Heart left ventricle (tissue), 16 donors: ENCODE measurements around the gene RNU7-1. TPM values are rescaled to one million over a fixed set of nuclear protein-coding genes. Genes with fewer than 3 reads are reported as not detected.
A peak's percentile ranks its signal among the peaks of the same experiment; 100 is the strongest.

Experiments used
- ATAC-seq, 4 donors: fragments of 200-7000 bp; cut with Tn5 transposase; one replicate each; pipeline ENCODE4 v1.9.1; 2020 to 2022; ENCODE audit warnings: moderate library complexity in 4 of 4, mild to moderate bottlenecking in 3 of 4, moderate number of reproducible peaks in 1 of 4
- DNase-seq, 5 donors: peaks; one replicate each; pipeline ENCODE4 v3.0.0-alpha.2; 2020
- H3K27ac ChIP-seq, 12 donors: fragments of 200-600 bp; sonication (generic) in 4 of 12; one replicate each; pipeline versions ENCODE4 v1.5.0 to v1.8.0; 2016 to 2022; ENCODE audit warnings: mild to moderate bottlenecking in 2 of 12
- H3K27me3 ChIP-seq, 9 donors: fragments of 200-600 bp; sonication (generic) in 2 of 9; one replicate each; pipeline versions ENCODE4 v1.5.1 to v1.8.0; 2016 to 2022; ENCODE audit warnings: mild to moderate bottlenecking in 3 of 9
- H3K36me3 ChIP-seq, 9 donors: fragments of 200-600 bp; sonication (generic) in 2 of 9; one replicate each; pipeline versions ENCODE4 v1.5.0 to v1.8.0; 2018 to 2022; ENCODE audit warnings: mild to moderate bottlenecking in 2 of 9
- H3K4me1 ChIP-seq, 12 donors: fragments of 200-600 bp; sonication (generic) in 4 of 12; one replicate each; pipeline versions ENCODE4 v1.5.0 to v1.8.0; 2016 to 2022; ENCODE audit warnings: mild to moderate bottlenecking in 3 of 12
- H3K4me3 ChIP-seq, 12 donors: fragments of 200-600 bp; sonication (generic) in 4 of 12; one replicate each; pipeline versions ENCODE4 v1.5.0 to v1.8.0; 2017 to 2022; ENCODE audit warnings: mild to moderate bottlenecking in 9 of 12, moderate library complexity in 4 of 12
- H3K9me3 ChIP-seq, 12 donors: fragments of 200-600 bp; sonication (generic) in 4 of 12; one replicate each; pipeline versions ENCODE4 v1.5.0 to v1.8.0; 2016 to 2022; ENCODE audit warnings: mild to moderate bottlenecking in 1 of 12
- CTCF ChIP-seq, 12 donors: fragments of 200-600 bp; sonication (generic) in 4 of 12; IDR thresholded peaks; one replicate each; pipeline versions ENCODE4 v1.5.0 to v1.8.0; 2018 to 2022; ENCODE audit warnings: antibody characterized with exemption in 12 of 12, mild to moderate bottlenecking in 5 of 12
- POLR2A ChIP-seq, 2 donors: fragments of 450-650 bp; IDR thresholded peaks; one replicate each; pipeline ENCODE4 v1.6.1; 2017; ENCODE audit warnings: antibody characterized with exemption in 2 of 2, mild to moderate bottlenecking in 2 of 2, moderate library complexity in 2 of 2
- WGBS, 4 donors: extraction: QIAGEN DNeasy Blood & Tissue Kit in 2 of 4; methylation state at CpG; one replicate each; pipeline versions ENCODE4 v1.1.5 to v1.1.7; 2013 to 2018; 5-methylcytosine and 5-hydroxymethylcytosine counted together
- intact Hi-C, 10 donors: fragments of 100-400 bp; cut with DNase I; formaldehyde crosslinking; loops; one replicate each; pipeline versions ENCODE4 v1.11.1 to v1.14.2; 2022
- polyA plus RNA-seq, 2 donors: library from polyadenylated mRNA; stranded (reverse); fragments of 200-250 nt; gene quantifications; one replicate each; pipeline ENCODE4 v1.2.3, GENCODE V29; 2013
- total RNA-seq, 9 donors: library from RNA; depleted of rRNA in 2 of 9; stranded (reverse); fragments of >200 nt in 2 of 9; fragmentation: NEBNext Ultra II Directional in 3 of 9; extraction: Animal tissue kit (Norgen Biotek cat#: 25700) in 3 of 9; gene quantifications; one replicate each; pipeline versions ENCODE4 v1.1.0 to v1.2.4, GENCODE V29; 2016 to 2023
- donor health status: ischemic (EF 13 %, LVEDD 7.1; RV severe dilation, severe dysfunction).
- donor health status: healthy with polysubstance abuse.
- donor health status: DM: no; HTN: yes; CAD: no.
- donor health status: DM: no; HTN: no; CAD: no.
- donor health status: ischemic (EF 25% LVEDD 6.9; RV normal size, moderate dysfunction).
- donor health status: ischemic (EF 25% LVEDD 5.7; RV mildly dilated, moderate dysfunction).
- donor health status: healthy.
- donor health status: DM: yes; HTN: yes; CAD: no.
- donor health status: ischemic (EF 35%, LVEDD 5.7; RV mildly dilated, moderate dysfunction).
- donor health status: nonischemic (EF 11% LVEDD 7.7; RV severe dilation, severe dysfunction).
- donor health status: DM: yes; HTN: yes; CAD: no.
- donor health status: PGD.
- donor health status: ischemic (EF 29% LVEDD 5.4; RV normal size, mild dysfunction).
- donor health status: nonischemic (EF 23%, LVEDD 6.1; RV moderate dilation, normal function).

RNU7-1 gene
- total and polyA plus RNA-seq, 11 donors = not detected

GRCh38 chr12:6952863-6953441 lies 9.3 kb downstream of the RNU7-1 start:
- intact Hi-C loops = no loop called here
- TF ChIP-seq CTCF (IDR thresholded peaks at IDR 0.05) = no peak
- TF ChIP-seq POLR2A (IDR thresholded peaks at IDR 0.05) = no peak
- ATAC-seq = no peak
- Histone ChIP-seq H3K9me3 (no peaks in the 10 kb centered on the region), H3K36me3 (peaks cover 0 to 32% (median 0%) of the 10 kb centered on the region in 9 donors), H3K4me3 (peak overlapping the region in 10 of 12 donors; percentile 3 to 66 (median 43)), H3K27ac (peak overlapping the region in 9 of 12 donors; percentile 0 to 97 (median 64)), H3K4me1 (peaks cover 0 to 81% (median 14%) of the 10 kb centered on the region in 12 donors), H3K27me3 (no peaks in the 10 kb centered on the region)
- 82 to 91% (median 86%) methylated on average over 15 of the region's 15 CpGs for WGBS, 4 donors
- DNase-seq = no peak

GRCh38 chr12:6953442-6954315 lies 10.1 kb downstream of the RNU7-1 start:
- ATAC-seq = peak; percentile 58 to 81 (median 68)
- Histone ChIP-seq H3K27me3 (no peaks in the 10 kb centered on the region), H3K9me3 (no peaks in the 10 kb centered on the region), H3K36me3 (peaks cover 0 to 39% (median 0%) of the 10 kb centered on the region in 9 donors), H3K4me1 (peaks cover 0 to 81% (median 19%) of the 10 kb centered on the region in 12 donors), H3K4me3 (peak overlapping the region in 9 of 12 donors; percentile 3 to 66 (median 45)), H3K27ac (peak overlapping the region in 9 of 12 donors; percentile 0 to 97 (median 64))
- intact Hi-C loops = no loop called here
- peak; percentile 57 to 80 (median 75) for DNase-seq
- TF ChIP-seq POLR2A (IDR thresholded peaks at IDR 0.05) (no peak), CTCF (IDR thresholded peaks at IDR 0.05) (no peak)
- WGBS, 4 donors = 53 to 70% (median 61%) methylated on average over 19 to 24 of the region's 24 CpGs

GRCh38 chr12:6954316-6955107 lies 10.9 kb downstream of the RNU7-1 start:
- no peak for ATAC-seq
- H3K9me3 ChIP-seq = no peaks in the 10 kb centered on the region
- peak overlapping the region in 4 of 12 donors; percentile 30 to 66 (median 54) for H3K4me3 ChIP-seq
- peaks cover 0 to 40% (median 0%) of the 10 kb centered on the region in 9 donors for H3K36me3 ChIP-seq
- intact Hi-C loops = no loop called here
- peak overlapping the region in 6 of 12 donors; percentile 53 to 97 (median 78) for H3K27ac ChIP-seq
- no peak for TF ChIP-seq POLR2A (IDR thresholded peaks at IDR 0.05)
- no peak for TF ChIP-seq CTCF (IDR thresholded peaks at IDR 0.05)
- WGBS, 4 donors = 89 to 94% (median 90%) methylated on average over 12 to 21 of the region's 21 CpGs
- DNase-seq = peak in 1 of 5 donors; percentile 23
- H3K4me1 ChIP-seq = peaks cover 0 to 81% (median 23%) of the 10 kb centered on the region in 12 donors
- H3K27me3 ChIP-seq = no peaks in the 10 kb centered on the region
